D341Med (cell line): ENCODE measurements around the gene TBX4.
"Not testable (repeated sequence)": the region's sequence is repeated elsewhere in the genome, so short reads cannot be mapped to it uniquely, and the experiment has no call there.

ENCODE experiments used
- DNase-seq: peaks from one replicate; pipeline ENCODE4 v3.0.0; 2012; ENCODE audit warnings: low spot score

The TBX4 gene

DNA sequence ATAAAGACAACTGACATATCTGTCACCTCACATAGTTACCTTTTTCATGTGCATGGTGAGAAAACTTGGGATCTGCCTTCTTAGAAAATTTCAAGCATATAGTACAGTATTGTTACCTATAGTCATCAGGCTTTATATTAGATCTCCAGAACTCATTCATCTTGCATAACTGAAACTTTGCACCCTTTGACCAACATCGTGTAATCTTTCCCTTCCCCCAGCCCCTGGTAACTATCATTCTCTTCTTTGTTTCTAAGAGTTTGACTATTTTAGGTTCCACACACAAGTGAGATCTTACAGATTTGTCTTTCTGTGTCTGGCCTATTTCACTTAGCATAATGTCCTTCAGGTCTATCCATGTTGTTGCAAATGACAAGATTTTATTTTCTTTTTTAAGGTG, 22.9 kb upstream of the TBX4 start:
- DNase-seq, result no peak

DNA sequence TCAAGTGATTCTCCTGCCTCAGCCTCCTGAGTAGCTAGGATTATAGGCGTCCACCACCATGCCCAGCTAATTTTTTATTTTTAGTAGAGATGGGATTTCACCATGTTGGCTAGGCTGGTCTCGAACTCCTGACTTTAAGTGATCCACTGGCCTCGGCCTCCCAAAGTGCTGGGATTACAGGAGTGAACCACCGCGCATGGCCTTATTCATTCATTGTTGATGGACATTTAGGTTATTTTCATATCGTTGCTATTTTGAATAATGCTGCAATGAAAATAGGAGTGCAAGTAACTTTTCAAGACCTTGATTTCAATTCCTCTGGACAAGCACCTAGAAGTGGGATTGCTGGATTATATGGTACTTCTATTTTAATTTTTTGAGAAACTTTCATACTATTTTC, 22.4 kb upstream of the TBX4 start:
- DNase-seq, result not testable (repeated sequence)

DNA sequence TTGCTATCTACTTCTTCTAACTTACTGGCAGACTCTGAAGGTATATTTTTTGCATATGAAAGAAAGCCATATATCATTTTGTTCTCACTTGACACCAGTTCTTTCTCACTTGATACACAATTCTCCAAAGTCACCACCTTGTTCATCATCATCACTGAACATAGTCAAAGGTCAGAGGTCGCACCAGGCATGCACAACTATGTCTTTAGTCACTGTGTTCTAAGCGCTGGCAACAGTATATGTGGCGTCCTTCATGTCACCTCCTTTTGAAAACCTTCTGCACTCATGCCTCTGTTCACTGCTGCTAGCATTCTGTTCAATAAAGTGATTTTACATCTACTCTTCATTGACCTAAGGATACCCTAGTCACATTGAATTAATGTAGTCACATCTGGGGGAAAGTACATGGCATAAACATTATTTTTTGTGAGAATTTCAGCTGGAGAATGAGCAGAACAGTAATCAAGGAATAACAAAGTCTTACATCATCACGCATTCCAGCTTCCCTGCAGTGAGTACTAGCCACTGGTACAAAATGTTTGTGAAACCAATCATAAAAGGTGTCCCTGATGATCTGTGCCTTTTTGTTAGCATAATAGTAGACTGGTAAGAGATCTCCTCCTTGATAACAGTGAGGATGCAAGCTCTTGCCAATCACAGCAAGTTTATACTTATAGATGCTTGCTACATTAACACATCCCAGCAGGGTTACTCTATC, 20.5 kb upstream of the TBX4 start:
- no peak for DNase-seq

DNA sequence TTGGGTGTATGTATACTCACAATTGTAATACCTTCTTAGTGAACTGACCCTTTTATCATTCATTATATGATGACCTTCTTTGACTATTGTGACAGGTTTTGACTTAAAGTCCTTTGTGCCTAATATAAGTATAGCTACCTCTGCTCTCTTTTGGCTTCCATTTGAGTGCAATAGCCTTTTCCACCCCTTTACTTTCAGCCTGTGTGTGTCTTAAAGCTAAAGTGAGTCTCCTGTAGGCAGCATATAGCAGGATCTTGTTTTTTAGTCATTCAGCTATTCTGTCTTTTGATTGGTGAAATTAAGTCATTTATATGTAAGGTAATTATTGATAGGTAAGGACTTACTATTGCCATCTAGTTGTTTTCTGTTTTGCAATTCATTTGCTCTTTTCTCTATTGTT, 15.9 kb upstream of the TBX4 start:
- no peak for DNase-seq

DNA sequence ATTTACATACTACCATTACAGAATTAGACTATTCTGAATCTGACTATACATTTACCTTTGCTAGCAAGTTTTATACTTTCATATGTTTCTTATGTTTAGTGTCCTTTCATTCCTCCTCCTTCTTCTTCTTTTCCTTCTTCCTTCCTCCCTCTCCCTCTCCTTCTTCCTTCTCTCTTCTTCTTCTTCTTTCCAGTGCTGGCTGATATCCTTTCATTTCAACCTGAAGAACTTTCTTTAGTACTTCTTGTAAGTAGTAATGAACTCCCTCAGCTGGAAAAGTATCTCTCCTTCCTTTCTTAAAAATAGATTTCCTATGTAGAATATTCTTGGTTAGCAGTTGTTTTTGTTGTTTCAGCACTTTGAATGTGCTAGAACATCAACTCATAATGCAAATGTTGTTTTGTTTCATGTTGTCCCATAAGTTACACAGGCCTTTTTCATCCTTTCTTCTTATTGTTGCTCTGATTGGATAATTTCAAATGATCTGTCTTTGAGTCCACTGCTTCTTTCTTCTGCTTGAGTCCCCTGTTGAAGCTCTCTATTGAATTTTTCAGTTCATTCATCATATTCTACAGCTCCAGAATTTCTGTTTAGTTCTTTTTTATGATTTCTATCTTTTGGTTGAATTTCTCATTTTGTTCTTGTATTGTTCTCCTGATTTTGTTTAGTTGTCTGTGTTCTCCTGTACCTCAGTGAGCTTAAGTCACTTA, 15.1 kb upstream of the TBX4 start:
- no peak for DNase-seq

DNA sequence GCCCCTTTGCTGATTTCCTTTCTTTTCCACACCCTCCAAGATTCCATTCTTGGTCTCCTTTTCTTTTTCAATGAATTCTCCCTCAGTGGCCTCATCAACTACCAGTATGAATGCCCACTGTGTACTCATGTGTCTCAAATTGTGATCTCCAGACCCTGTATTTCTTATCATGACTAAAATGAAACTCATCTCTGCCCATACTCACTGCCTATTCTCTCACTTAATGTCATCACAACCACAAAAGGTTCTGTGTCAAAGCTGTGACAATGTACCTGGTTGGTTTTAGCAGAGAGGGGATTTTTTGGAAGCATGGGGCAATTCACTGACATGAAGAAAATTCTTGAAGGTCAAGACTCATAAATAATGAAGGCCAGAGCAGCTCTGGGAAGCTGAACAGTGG, 11.5 kb upstream of the TBX4 start:
- no peak for DNase-seq

DNA sequence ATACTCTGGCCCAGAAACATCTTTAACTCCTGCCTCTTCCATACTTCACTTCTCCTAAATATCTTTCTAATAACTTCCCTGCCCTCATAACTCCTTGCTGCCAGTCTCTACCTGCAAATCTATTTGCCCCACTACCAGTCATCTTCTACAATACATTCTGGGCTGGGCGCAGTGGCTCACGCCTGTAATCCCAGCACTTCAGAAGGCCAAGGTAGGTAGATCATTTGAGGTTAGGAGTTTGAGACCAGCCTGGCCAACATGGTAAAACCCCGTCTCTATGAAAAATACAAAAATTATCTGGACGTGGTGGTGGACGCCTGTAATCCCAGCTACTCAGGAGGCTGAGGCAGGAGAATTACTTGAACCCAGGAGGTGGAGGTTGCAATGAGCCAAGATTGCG, 10.7 kb upstream of the TBX4 start:
- DNase-seq, result not testable (repeated sequence)

DNA sequence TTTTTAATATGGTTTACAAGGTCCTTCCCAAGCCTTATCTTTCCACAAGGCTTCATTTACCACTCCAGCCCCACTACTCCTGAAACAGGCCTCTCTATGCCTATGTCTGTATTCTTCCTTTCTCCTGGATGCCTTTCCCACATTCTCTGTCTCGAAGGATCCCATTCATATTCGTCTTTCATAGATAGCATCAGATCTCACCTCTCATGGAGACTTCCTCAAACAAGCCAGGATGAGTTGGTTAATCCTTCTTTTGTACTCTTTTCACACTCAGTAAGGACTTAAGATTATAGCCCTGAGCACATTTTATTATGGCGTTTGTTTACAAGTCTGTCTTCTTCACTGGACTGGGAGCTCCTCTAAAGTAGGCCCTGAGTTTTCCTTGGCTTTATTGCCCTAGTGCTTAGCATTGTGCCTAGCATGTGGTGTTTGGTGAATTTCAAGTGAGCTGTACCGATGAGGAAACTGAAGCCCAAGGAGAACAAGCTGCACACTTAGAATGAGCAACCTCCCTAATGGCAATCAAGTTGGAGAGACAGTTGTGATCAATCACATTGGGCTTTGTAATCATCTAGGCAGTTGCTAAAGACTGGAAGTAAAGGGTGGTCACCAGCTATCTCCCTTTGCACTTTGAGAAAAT, 10.0 kb upstream of the TBX4 start:
- DNase-seq, result no peak

DNA sequence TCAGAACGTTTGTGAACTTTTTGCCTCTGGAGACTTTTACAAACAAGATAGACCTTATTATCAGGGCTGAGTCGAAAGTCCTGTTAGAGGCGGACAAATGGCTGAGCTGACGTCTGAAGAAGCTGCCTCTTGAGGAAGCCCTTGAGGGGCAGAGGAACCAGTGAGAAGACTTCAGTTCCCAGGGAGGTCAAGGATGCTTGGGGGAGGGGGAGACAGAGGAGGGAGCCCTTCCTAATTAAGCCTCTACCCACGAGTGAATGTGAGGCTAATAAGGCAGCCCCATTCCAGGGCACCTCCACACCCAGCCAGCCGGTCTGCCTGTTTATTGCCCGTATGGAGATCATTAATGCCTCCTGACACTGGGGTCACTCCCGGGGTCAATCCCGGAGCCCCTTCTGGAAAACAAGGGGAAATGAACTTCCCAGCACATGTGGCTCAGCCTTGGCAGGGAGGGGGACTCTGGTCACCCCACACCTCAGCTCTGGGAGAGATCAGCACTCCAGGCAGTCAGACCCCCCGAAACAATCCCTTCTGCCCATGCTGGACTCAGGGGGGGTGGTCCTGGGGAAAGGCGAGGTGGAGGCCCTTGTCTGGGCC, 9.2 kb upstream of the TBX4 start:
- no peak for DNase-seq

DNA sequence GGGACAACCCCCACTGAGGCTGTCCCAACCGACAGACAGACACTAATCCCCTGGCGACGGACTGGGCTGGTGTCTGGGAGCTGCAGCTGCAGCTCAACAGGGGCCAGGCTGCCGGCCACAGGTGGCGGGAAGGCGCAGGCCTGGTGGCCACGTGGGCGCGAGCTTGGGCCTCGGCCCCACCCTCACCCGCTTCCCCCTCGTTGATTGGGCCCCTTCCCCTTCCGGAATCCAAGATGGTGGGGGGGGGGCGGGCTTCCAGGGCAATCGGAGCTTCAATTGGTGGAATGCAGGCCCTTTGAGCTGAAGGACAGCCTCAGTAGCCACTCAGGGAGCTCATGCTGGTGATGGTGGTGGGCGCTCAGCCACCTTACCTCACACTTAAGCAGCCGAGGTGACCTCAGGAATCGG, 8.7 kb upstream of the TBX4 start:
- peak; percentile 42 for DNase-seq

DNA sequence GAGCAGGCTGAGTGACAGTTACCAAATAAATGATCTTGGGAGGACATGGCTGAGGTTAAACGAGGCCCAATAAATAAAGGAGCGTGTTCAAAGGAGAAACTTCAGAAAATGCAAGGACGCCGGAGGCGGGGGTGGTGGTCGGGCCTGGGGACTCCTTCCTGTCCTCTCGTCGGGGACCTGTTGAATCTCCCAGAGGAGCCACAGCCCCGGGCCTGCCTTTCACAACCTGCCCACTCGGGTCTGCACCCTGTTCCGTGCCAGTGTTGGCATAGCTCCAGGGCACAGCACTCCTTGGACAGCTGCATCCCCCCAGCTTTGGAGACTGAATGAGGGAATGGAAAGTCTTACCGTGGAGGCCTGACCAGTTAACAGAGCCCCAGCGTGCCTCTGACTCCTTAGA, 8.1 kb upstream of the TBX4 start:
- peak; percentile 35 for DNase-seq

DNA sequence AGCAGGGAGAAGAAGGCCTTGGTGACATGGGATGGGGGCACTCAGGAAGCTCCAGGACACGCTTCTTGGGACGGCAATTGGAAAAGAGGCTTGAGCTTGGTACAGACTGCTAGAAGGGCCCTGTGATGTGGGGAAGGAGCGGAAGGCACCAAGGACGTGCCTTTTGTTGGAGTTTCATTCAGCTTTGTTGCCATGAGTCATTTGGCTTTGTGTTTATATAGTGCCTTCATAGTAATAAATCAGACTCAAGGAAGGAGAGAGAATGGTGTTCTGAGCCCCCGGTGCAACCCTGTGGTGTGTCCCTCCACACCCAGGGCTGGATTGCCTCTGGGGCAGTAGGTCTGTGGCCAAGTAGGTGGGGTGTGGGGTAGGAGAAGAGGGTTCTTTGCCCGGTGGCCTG, 7.4 kb upstream of the TBX4 start:
- DNase-seq, result no peak

DNA sequence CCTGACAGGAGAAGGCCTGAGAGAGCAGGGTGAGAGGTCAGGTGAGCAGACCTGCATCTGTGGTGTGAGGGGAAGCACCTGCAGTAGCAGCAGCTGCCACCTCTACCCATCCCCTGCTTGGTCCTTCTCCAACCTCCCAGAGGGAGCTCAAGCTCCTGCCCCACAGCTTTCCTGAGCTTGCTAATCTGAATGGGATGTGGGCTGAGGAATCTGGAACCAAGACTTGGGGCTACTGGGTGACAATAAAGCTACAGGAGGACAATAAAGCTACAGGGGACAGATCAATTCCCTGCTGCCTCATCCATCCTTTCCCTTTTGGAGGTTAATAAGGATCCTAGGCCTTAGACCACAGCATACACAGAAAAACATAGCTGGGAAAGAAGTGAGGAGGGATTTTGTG, 4.9 kb upstream of the TBX4 start:
- no peak for DNase-seq

DNA sequence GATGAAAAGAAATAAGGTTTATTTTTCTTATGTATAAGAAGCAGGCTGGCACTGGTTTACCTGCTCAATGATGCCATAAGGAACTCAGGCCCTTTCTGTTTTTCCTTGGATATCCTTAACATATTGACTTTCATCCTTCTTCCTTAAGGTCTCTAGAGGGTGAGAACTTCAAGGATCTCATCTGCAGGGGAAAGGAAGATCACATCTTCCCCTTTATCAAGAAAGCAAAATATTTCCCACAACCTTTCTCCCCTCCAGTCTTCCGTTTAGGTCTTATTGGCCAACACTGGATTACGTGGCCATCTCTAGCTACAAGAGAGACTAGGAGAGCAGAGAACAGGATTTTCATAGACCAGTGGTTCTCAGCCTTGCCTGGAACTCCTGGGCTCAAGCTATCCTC, 4.2 kb upstream of the TBX4 start:
- DNase-seq, result no peak

DNA sequence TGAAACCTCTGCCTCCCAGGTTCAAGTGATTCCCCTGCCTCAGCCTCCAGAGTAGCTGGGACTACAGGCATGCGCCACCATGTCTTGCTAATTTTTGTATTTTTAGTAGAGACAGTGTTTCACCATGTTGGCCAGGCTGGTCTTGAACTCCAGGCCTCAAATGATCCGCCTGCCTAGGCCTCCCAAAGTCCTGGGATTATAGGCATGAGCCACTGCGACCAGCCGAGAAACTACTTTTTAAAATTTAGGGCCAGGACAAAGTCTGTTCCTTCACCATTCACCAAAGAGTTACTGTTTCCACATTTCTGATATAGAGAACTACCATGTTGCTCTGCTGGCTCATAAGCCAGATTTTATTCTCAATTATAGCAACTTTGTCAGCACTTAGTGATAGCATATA, 3.1 kb upstream of the TBX4 start:
- not testable (repeated sequence) for DNase-seq

DNA sequence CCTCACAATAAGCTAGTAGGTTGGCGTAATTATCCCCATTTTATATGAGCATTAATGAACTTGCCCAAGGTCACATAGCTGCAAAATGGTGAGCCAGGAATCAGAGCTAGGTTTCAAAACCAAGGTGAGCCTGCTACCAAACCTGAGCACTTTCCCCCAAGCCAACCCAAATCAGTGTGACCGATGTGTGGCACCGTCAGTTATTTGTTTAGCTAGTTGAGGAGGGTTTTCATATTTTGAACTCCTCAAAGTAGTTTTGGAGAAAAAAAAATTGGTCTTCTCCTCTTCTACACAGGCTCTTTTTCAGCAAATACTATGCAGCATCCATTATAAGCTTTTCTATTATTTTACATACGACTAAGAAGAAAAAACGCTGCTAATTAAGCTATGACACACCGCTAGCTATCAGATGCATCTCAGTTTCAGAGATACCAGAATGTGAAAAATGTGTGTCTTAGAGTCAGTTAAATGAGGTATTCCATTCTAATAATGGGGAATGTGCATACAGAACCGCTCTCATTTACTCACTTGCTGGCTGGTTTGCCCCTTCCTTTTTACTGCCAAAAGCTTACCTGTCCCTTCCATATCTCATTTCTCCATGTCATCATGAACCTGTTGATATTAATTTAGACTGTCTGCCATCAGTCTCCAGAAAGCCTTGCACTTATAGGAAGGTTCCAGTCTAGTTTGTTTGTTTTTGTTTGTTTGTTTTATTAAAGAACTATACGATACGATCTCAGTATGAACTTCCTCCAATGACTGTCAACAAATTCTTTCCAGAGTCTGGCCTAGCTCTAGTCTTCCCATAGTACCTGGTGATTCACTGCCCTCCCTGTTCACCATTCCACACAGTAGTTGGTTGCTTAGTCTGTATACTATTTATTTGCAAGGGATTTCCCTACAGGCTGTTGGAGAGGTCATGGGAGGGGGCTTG, 2.2 kb upstream of the TBX4 start:
- DNase-seq, result no peak

DNA sequence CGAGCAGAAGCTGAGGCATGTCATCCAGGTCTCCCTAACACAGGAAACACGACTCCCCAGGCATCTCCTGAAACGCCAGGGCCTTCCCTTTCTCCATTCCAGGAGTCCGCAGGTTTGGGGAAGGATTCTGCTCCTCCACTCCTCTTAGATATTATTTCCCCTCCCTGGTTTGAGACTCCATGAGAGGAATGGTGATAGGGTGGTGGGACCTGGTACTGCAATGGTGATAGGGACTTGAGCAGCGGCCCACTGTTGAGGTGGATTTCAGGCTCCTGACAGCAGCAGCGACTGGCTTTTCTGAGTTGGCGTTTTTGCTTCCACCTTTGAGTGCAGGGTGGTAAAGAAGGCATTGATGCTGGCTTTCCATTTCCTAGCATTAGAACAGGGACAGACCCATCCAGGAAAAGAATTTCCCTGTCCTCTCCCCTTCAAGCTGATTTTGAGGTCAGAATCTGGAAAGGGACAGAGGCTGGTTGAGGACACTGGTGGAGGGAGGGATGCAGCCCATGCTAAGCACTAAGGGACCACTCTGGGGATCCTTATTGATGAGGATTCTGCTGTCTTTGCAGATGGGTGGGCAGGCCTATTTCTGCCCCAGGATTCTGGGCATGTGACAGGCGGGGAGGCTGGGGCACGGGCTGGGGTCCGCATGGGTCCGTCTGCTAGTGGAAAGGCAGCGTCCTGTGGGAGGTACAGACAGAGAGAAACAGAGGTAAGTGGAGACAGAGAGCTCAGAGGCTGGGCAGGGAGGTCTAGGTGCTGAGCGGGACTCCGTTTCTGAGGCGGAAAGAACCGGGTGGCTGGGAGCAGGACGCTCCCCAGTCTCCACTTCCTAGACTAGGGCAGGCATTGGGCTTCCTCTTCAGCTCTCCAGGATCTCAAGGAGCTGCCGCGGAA, 1.3 kb upstream of the TBX4 start:
- DNase-seq, result peak; percentile 31

DNA sequence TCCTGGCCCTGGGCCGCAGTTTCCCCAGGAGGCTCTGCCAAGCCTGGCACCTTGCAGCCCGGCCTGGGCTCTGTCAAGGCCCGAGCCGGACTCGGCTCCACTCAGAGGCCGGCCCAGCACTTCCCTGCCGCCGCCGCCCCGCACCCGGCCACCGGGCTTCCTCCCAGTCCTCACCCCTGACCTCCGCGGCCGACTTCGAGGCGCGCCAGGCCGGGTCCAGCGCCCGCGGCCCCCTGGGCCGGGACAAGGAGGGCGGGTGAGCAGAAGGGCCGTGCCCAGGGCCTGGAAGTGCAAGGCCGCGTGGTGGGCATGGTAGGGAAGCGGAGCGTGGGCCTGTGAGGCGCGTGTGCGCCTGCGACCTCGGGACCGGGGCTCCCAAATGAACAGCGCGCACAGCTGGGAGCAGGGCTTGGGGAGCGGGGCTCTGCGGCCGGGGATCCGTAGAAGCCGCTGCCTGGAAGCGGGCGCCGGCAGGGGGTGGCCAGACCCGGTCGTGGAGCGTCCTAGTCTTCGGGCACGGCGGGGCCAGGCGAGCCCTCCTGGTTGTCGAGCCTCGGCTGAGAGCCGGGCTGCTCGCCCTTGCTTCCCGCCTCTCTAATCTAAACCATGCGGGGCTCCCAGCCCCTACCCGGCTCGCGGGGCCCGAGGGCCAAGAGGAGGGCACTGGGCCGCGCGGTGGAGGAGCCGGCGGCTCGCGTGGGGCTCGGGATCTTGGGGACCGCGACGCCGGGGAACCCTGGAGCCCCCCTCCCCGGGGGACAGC, 503 bp upstream of the TBX4 start:
- DNase-seq, result peak; percentile 52

DNA sequence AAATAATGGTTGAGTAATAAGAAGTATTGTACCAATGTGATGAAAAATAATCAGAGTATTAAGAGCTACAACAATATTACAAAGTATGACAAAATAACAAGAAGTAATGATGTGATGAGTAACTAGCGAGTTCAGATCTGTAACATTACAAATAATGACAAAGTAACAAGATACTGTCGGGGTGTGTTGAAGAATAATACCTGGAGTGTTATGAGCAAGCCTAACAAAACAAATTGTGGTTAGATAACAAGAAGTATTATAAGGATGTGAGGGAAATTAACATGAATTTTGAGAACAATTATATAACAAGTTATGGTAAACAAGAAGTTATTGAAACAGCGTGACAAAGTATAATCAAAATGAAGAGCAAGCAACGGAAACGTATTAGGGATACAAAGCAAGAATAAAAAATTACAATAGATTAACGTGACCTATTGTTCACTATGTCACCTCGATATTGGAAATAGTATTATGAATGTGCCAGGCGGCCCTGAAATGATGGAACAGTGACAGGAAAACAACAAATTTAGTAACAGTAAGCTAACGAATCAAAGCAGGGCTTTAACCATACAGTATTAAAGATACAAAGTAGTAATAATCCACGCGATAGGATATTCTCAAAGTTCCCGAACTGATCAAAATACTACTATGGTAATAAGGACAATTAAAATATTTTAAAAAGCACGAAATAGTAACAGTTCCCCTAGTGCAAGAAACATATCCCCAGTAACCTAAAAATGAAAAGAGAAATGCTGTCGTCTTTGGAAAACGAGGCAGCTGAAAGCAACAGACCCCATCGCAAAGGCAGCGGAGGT, 1.6 kb downstream of the TBX4 start:
- DNase-seq, result no peak
